ENCODE measurements around the gene PANK1. TPM values are rescaled to one million over a fixed set of nuclear protein-coding genes. Genes with fewer than 3 reads are reported as not detected.

The PANK1 gene
- total RNA-seq = 1 to 10 TPM; 1.3 to 2.7 (median 2.1) TPM

DNA sequence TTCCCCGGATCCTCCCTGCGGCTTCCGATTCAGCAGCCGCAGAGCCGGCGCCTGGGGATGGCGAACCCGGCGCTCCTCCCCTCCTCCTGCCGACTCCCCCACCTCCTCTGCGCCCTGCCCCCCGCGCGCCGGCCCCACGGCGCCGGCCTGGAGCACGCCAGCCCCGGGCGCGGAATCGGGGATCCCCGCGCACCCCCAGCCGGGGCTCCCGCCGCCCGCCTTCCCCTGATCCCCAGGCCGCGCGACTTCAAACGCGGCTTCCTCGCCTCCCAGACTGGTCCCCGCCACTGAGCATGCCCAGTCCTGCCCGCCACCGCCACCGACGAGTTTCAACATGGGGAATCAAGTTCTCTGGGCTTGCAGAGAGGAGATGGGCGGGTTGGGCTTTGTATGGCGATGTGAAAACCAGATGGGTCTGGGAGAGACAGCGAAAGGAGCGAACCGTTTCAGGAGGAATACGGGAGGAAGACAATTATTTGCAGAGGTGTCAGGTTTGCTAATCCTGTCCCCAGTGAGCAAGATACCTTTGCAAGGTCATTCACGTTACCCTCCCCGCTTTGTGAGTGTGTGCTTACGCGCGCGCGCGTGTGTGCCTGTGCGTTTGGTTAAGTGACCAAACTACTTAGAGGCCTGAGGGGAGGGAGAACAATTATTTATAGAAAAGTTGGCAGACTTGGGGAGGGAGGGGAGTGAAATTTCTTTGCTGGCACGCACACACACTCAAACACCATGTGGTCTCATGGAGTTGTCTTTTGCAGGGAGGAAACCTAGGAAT lies at the start of gene PANK1:
TSS of gene PANK1 (minus strand) at position 276 of the 775 bp plus-strand sequence. CDS start 351 bp downstream, outside the sequence.
- peak; percentile 62 to 71 for ATAC-seq
- peaks cover 18% of the 10 kb centered on the region for H3K27me3 Mint-ChIP-seq (ENCODE audit: low read depth)
- no peaks in the 10 kb centered on the region for H3K9me3 Mint-ChIP-seq
- H3K4me3 Mint-ChIP-seq = no peak within 1 kb of the TSS
- DNase-seq = peak; percentile 53
- peaks cover 12% of the 10 kb centered on the region for H3K4me1 Mint-ChIP-seq (ENCODE audit: low read depth)
- H3K36me3 Mint-ChIP-seq (ENCODE audit: insufficient read depth) = no peaks in the 10 kb centered on the region

DNA sequence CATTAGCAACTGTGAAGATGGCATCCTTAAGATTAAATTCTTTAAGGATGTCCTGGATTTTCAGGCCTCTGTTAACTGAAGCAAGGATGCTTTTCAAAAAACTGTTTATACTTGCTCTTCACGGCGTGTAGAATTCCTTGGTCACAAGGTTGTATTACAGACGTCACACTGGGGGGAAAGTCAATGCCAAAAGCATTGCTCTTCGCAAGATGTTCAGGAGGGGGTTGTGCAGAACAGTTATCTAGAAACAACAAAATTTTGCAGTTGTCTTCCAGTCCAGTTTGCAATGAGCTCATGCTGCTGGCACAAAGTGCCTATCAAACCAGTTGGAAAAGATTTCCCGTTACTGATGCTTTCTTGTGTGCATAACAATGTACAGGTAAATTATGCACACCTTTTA lies 48.1 kb upstream of the PANK1 start:
- DNase-seq (no peak), ATAC-seq (no peak)
- Mint-ChIP-seq H3K9me3 (no peaks in the 10 kb centered on the region), H3K4me3 (no peak overlapping the region), H3K27me3 (ENCODE audit: low read depth) (no peaks in the 10 kb centered on the region), H3K36me3 (ENCODE audit: insufficient read depth) (no peaks in the 10 kb centered on the region), H3K4me1 (ENCODE audit: low read depth) (no peaks in the 10 kb centered on the region)

DNA sequence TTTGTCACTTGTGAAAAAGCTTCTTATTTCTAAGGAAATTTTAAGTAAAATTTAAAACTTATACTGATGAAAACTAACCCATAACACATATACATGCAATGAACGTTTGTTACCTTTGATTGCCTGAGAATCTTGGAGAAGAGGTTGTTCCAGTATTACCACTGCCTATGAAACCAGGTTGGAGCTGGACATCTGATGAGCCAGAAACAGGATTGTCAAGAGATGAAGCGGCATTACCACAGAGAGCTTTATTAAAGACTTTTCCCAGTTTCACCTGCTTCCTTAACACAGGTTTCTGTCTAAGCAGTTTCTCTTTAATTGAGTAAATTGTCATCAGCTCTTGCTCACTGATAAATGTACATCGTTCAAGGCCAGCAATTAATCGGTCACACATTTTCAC lies 47.4 kb upstream of the PANK1 start:
- H3K36me3 Mint-ChIP-seq (ENCODE audit: insufficient read depth) = no peaks in the 10 kb centered on the region
- H3K9me3 Mint-ChIP-seq = no peaks in the 10 kb centered on the region
- H3K27me3 Mint-ChIP-seq (ENCODE audit: low read depth) = no peaks in the 10 kb centered on the region
- no peak for ATAC-seq
- DNase-seq = no peak
- H3K4me1 Mint-ChIP-seq (ENCODE audit: low read depth) = no peaks in the 10 kb centered on the region
- no peak overlapping the region for H3K4me3 Mint-ChIP-seq

DNA sequence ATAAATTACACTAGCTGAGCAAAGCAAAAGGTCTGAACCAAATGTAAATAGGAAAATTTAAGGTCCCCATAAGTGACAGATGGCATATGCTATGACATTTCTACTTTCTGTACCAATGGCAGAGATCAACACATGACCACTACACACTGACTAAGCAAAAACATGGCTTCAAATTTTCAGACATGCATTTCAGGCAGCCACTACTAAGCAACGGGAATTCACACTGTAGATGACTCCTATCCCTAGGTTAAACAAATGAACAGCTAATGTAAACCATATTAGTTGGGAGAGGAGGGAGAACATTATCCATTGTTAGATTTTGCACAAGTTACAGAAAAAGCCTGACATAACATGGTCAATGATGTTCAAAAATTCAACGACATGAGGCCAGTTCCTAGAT lies 45.0 kb upstream of the PANK1 start:
- H3K4me1 Mint-ChIP-seq (ENCODE audit: low read depth) = no peaks in the 10 kb centered on the region
- peaks cover 4% of the 10 kb centered on the region for H3K27me3 Mint-ChIP-seq (ENCODE audit: low read depth)
- no peak overlapping the region for H3K4me3 Mint-ChIP-seq
- no peaks in the 10 kb centered on the region for H3K36me3 Mint-ChIP-seq (ENCODE audit: insufficient read depth)
- DNase-seq = no peak
- no peaks in the 10 kb centered on the region for H3K9me3 Mint-ChIP-seq
- no peak for ATAC-seq

DNA sequence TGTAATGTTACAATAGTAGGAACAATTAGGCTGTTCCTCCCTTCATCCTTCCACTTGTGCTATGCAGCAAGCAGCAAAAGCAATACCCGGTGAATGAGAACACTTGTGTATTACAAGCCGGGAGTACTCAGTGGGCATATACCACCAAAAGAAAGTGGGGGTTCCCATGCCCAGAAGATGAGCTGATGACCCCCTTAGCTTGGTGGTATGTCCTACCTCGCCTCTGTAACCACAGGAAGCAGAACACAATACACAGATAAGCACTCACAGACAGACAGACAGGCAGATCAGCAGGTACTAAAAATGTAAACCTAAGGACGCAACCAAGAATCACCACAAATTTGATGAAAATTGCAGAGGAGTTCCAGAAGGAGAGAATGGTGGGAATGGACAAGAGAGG lies 40.9 kb upstream of the PANK1 start:
- Mint-ChIP-seq H3K9me3 (no peaks in the 10 kb centered on the region), H3K36me3 (ENCODE audit: insufficient read depth) (no peaks in the 10 kb centered on the region), H3K4me3 (no peak overlapping the region), H3K27me3 (ENCODE audit: low read depth) (peaks cover 18% of the 10 kb centered on the region), H3K4me1 (ENCODE audit: low read depth) (no peaks in the 10 kb centered on the region)
- DNase-seq = no peak
- no peak for ATAC-seq

DNA sequence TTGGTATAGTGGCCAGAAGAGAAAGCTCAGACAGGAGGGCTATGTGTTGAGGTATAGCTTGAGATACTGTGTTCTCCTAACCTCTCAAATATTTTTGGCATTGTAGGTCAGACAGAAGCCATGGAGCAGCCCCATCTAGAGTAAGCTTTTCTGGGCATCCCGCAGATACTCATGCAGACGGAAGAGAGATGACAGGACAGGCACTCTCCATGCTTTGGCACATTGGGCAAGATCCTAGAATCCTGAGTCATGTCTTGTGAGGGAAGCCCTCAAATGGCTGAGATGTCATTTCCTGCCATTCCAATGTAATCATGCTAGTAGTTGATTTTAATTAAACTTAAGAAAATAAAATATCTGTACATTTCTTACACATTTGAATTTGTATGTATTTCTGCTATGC lies 39.6 kb upstream of the PANK1 start:
- H3K27me3 Mint-ChIP-seq (ENCODE audit: low read depth) = peaks cover 19% of the 10 kb centered on the region

DNA sequence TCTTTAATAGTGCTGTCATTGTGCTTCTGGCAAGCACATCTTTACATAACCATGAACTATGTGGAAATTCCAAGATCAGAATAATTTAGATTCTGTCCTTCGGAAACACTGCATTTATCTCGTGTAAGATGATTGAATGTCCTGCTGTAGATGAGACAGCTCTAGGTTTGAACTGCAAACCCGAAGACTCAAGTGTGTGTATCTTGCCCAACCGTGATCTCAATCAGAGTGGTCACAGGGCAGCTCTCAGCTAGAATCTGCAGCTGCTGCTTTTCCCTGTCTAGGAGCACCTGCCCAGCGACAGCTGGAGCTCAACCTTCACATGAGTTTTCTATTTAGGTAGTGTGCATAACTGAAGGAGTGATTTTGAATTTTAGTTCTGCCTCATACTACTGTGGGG lies 38.8 kb upstream of the PANK1 start:
- no peak overlapping the region for H3K4me3 Mint-ChIP-seq
- H3K4me1 Mint-ChIP-seq (ENCODE audit: low read depth) = no peaks in the 10 kb centered on the region
- peaks cover 19% of the 10 kb centered on the region for H3K27me3 Mint-ChIP-seq (ENCODE audit: low read depth)
- no peaks in the 10 kb centered on the region for H3K36me3 Mint-ChIP-seq (ENCODE audit: insufficient read depth)
- no peaks in the 10 kb centered on the region for H3K9me3 Mint-ChIP-seq
- ATAC-seq = no peak
- no peak for DNase-seq

More for the DNA sequence above, 39.6 kb upstream of the PANK1 start:
- no peaks in the 10 kb centered on the region for H3K36me3 Mint-ChIP-seq (ENCODE audit: insufficient read depth)
- H3K9me3 Mint-ChIP-seq = no peaks in the 10 kb centered on the region
- no peaks in the 10 kb centered on the region for H3K4me1 Mint-ChIP-seq (ENCODE audit: low read depth)
- DNase-seq (no peak), ATAC-seq (no peak)
- H3K4me3 Mint-ChIP-seq = no peak overlapping the region

DNA sequence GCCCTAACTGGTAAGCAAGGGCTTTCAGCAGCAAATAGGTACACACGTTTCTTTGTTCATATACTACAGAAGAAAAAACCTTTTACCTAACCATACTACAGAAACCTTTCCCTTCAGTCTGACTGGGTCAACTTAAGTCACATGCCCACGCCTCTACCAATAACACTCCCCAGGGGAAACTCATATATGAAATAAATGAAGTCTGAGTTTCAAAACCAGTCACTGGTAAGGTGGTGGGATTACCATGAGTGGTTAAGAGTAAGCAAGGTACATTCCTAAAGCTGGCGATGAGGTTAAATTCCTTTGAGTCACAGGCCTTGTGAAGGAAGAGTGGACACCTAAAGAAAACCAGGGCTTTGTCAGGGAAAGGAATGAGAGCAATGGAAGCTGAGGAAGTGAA lies 34.9 kb upstream of the PANK1 start:
- ATAC-seq = peak in 1 of 2 donors; percentile 38
- Mint-ChIP-seq H3K36me3 (ENCODE audit: insufficient read depth) (no peaks in the 10 kb centered on the region), H3K4me1 (ENCODE audit: low read depth) (no peaks in the 10 kb centered on the region), H3K4me3 (no peak overlapping the region), H3K9me3 (no peaks in the 10 kb centered on the region), H3K27me3 (ENCODE audit: low read depth) (peaks cover 17% of the 10 kb centered on the region)
- no peak for DNase-seq

DNA sequence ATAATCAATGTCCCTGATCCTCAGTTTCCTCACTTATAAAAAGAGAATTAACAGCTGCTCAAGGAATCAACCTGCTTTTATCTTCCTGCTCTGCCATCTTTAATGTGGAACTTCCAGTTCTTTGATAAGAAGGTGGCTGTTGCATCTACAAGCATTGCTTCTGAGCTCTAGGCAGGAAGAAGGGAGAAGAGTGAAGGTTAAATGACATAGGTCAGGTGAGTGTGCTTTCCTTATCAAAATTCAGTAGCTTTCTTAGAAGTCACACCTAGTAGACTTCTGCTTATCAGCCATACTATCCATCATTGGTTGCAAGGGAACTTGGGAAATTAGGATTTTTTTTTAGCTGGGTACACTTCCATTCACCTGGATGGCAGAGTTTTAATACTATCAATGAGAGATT lies 32.3 kb upstream of the PANK1 start:
- no peak for DNase-seq
- no peak for ATAC-seq
- Mint-ChIP-seq H3K4me1 (ENCODE audit: low read depth) (no peaks in the 10 kb centered on the region), H3K36me3 (ENCODE audit: insufficient read depth) (no peaks in the 10 kb centered on the region), H3K9me3 (no peaks in the 10 kb centered on the region), H3K4me3 (no peak overlapping the region), H3K27me3 (ENCODE audit: low read depth) (peaks cover 8% of the 10 kb centered on the region)

DNA sequence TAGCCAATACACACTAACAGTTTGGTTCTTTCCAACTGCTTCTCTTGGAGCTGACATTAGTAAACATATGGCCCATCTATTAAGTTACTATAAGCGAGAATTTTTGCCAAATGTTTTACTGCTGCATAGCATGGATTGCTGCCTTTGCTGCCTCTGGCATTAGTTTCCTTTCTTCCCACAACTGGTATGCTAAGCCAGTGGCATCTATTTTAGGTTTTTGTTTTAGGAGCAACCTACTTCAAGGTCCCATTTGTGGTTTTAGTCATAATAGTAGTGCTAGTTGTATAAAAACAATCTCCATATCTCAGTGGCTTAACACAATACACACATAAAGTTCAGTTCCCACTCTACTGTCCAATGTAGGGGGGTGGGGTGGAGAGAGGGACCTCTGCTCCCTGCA lies 25.9 kb upstream of the PANK1 start:
- no peak for DNase-seq
- Mint-ChIP-seq H3K4me3 (no peak overlapping the region), H3K27me3 (ENCODE audit: low read depth) (peaks cover 4% of the 10 kb centered on the region), H3K9me3 (no peaks in the 10 kb centered on the region), H3K4me1 (ENCODE audit: low read depth) (no peaks in the 10 kb centered on the region), H3K36me3 (ENCODE audit: insufficient read depth) (no peaks in the 10 kb centered on the region)
- ATAC-seq = no peak

DNA sequence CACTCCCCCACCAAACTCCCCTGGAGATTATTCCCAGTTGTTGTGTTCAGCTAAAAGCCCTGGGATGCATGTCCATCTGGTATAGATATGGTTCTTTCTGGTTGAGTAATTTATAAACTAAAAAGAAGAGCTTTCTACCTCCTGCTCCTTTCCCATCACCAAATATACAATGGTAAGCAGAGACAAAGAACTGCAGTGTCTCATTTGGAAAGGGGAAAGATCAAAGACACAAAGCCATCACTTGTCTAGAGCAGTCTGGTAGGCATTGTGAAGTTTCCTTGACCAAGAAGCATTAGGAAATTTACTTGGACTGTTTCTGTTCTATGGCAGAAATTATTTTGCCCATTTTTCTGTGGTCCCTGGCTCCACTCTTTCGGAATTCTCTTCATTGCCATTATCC lies 24.9 kb upstream of the PANK1 start:
- H3K4me1 Mint-ChIP-seq (ENCODE audit: low read depth) = no peaks in the 10 kb centered on the region
- no peaks in the 10 kb centered on the region for H3K9me3 Mint-ChIP-seq
- ATAC-seq = no peak
- peaks cover 2% of the 10 kb centered on the region for H3K27me3 Mint-ChIP-seq (ENCODE audit: low read depth)
- no peak overlapping the region for H3K4me3 Mint-ChIP-seq
- no peaks in the 10 kb centered on the region for H3K36me3 Mint-ChIP-seq (ENCODE audit: insufficient read depth)
- DNase-seq = no peak

DNA sequence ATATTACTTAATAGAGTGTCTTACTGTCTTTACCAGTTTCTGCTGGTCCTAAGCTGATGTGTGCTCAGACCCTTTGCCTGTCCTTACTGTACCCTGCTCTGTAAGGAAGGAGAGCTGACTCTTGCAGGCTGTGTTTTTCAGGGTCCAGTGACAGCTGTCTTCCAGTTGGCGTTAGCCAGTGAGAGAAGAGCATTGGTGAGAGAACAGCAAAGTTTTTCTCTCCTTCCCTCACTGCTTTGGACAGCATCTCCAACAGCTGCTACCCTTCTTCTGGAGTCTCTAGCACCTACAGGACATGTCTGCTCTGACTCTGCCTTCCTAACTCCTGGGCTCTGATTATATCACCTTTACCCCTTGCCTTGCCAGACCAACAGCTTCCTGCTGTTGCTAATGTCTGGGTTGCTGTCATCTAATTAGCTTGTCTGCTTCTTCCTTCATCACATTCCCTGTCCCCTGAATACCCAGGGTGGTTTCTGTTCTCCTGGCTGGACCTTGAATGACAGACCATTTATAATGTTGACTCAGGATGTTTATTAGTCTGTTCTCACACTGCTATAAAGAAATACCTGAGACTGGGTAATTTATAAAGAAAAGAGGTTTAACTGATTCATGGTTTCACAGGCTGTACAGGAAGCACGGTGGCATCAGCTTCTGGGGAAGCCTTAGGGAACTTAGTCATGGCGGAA lies 23.5 kb upstream of the PANK1 start:
- DNase-seq (no peak), ATAC-seq (no peak)
- no peaks in the 10 kb centered on the region for H3K9me3 Mint-ChIP-seq
- H3K4me1 Mint-ChIP-seq (ENCODE audit: low read depth) = no peaks in the 10 kb centered on the region
- no peaks in the 10 kb centered on the region for H3K36me3 Mint-ChIP-seq (ENCODE audit: insufficient read depth)
- peaks cover 2% of the 10 kb centered on the region for H3K27me3 Mint-ChIP-seq (ENCODE audit: low read depth)
- H3K4me3 Mint-ChIP-seq = no peak overlapping the region

DNA sequence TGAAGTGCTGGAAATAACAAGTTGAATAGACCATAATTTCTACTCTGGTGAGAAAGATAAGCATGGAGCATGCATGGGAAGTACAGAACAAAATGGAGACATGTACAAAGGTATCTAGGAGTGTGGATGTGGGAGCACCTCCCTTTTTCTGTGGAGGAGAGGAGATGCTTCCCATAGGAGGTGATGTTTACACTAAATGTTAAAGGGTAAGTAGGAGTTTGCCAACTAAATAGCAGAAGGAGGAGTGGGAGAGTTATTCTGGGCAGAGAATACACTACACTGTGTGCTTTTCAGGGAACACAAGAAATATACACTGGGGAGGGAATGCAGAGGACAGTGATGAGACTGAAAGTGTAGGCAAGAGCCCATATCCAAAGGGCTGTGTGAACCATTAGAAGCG lies 21.1 kb upstream of the PANK1 start:
- H3K9me3 Mint-ChIP-seq = no peaks in the 10 kb centered on the region
- no peak overlapping the region for H3K4me3 Mint-ChIP-seq
- H3K36me3 Mint-ChIP-seq (ENCODE audit: insufficient read depth) = no peaks in the 10 kb centered on the region
- peaks cover 2% of the 10 kb centered on the region for H3K27me3 Mint-ChIP-seq (ENCODE audit: low read depth)
- ATAC-seq = no peak
- no peak for DNase-seq
- H3K4me1 Mint-ChIP-seq (ENCODE audit: low read depth) = no peaks in the 10 kb centered on the region

DNA sequence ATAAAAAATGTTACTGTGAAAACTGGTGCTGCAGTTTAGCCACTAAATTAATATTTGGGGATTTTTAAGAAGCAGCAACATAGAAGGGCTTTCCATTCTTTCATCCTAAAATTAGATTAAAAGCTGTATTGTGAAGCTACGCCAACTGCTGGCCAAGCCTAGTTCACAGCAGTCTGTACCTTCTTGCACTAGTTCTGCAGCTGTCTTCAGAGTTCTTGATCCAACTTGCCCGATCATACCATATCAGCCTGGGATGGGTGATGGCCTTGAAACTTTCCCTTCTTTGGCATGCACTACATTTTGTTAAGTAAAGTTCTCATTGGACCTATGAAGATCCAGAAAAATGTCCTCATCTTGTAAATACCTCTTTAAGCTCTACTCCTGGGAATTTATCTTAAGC lies 20.3 kb upstream of the PANK1 start:
- Mint-ChIP-seq H3K27me3 (ENCODE audit: low read depth) (peaks cover 4% of the 10 kb centered on the region), H3K36me3 (ENCODE audit: insufficient read depth) (no peaks in the 10 kb centered on the region), H3K4me3 (no peak overlapping the region), H3K9me3 (no peaks in the 10 kb centered on the region), H3K4me1 (ENCODE audit: low read depth) (no peaks in the 10 kb centered on the region)
- DNase-seq (no peak), ATAC-seq (no peak)

DNA sequence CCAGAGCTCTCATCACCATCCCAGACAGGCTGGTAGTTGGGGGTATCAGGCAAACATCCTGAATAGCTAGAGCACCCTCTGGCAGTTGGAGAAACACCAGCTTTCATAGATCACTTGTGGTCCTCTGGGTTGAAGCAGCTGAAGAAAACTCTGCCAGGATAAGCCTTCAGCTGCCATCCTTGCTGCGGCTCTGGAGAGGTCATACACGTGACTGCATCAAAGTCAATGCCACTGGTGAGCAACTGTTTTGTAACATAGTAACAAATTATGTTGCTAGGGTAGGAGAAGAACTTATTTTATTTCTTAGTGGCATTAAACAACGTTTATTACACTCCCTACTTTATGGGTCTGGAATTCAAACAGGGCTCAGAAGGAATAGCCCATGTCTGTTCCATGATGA lies 19.2 kb upstream of the PANK1 start:
- Mint-ChIP-seq H3K27me3 (ENCODE audit: low read depth) (peaks cover 2% of the 10 kb centered on the region), H3K4me3 (no peak overlapping the region), H3K4me1 (ENCODE audit: low read depth) (no peaks in the 10 kb centered on the region), H3K9me3 (no peaks in the 10 kb centered on the region), H3K36me3 (ENCODE audit: insufficient read depth) (no peaks in the 10 kb centered on the region)
- DNase-seq (no peak), ATAC-seq (no peak)
